GM19468 (cell line): ENCODE measurements around the gene LSM14A.
"Not testable (repeated sequence)": the region's sequence is repeated elsewhere in the genome, so short reads cannot be mapped to it uniquely, and the experiment has no call there.

Experiments
- ATAC-seq: cut with Tn5 transposase; IDR thresholded peaks from one replicate; pipeline ENCODE4 v1.9.1; 2021; ENCODE audit warnings: mild to moderate bottlenecking, moderate library complexity, moderate number of reproducible peaks; ENCODE audit not compliant: unreplicated experiment; ENCODE audit errors: extremely low read depth

LSM14A gene

GRCh38 chr19:34224996-34225658, 52.8 kb downstream of the LSM14A start:
- no peak for ATAC-seq

GRCh38 chr19:34225659-34226015, 53.3 kb downstream of the LSM14A start:
- ATAC-seq: no peak

- ATAC-seq: no peak
These were observed 53.7 kb downstream of the LSM14A start for GRCh38 chr19:34226036-34226435.

- no peak for ATAC-seq
These were observed 56.0 kb downstream of the LSM14A start for GRCh38 chr19:34228347-34228746.

- no peak for ATAC-seq
These were observed 56.5 kb downstream of the LSM14A start for GRCh38 chr19:34228762-34229161.

- no peak for ATAC-seq
These were observed 57.4 kb downstream of the LSM14A start for GRCh38 chr19:34229721-34230120.

GRCh38 chr19:34230820-34231219, 58.5 kb downstream of the LSM14A start:
- no peak for ATAC-seq

GRCh38 chr19:34231439-34231838, 59.1 kb downstream of the LSM14A start:
- ATAC-seq: no peak

- ATAC-seq: no peak
These were observed 60.5 kb downstream of the LSM14A start for GRCh38 chr19:34232566-34233481.

GRCh38 chr19:34235425-34235940, 63.2 kb downstream of the LSM14A start:
- no peak for ATAC-seq

- no peak for ATAC-seq
These were observed 64.0 kb downstream of the LSM14A start for GRCh38 chr19:34236035-34236987.

GRCh38 chr19:34237283-34237682, 65.0 kb downstream of the LSM14A start:
- ATAC-seq: no peak

GRCh38 chr19:34237939-34238338, 65.6 kb downstream of the LSM14A start:
- ATAC-seq: no peak

- ATAC-seq: no peak
These were observed 69.4 kb downstream of the LSM14A start for GRCh38 chr19:34241513-34242337.

GRCh38 chr19:34243138-34243875, 71.0 kb downstream of the LSM14A start:
- not testable (repeated sequence) for ATAC-seq

- ATAC-seq: no peak
These were observed 71.7 kb downstream of the LSM14A start for GRCh38 chr19:34243876-34244578.

- ATAC-seq: no peak
These were observed 72.5 kb downstream of the LSM14A start for GRCh38 chr19:34244611-34245299.

- no peak for ATAC-seq
These were observed 74.0 kb downstream of the LSM14A start for GRCh38 chr19:34246340-34246739.
